ENCODE measurements around the gene CEP164.
"Not testable (repeated sequence)": the region's sequence is repeated elsewhere in the genome, so short reads cannot be mapped to it uniquely, and the experiment has no call there.

Gene CEP164

DNA sequence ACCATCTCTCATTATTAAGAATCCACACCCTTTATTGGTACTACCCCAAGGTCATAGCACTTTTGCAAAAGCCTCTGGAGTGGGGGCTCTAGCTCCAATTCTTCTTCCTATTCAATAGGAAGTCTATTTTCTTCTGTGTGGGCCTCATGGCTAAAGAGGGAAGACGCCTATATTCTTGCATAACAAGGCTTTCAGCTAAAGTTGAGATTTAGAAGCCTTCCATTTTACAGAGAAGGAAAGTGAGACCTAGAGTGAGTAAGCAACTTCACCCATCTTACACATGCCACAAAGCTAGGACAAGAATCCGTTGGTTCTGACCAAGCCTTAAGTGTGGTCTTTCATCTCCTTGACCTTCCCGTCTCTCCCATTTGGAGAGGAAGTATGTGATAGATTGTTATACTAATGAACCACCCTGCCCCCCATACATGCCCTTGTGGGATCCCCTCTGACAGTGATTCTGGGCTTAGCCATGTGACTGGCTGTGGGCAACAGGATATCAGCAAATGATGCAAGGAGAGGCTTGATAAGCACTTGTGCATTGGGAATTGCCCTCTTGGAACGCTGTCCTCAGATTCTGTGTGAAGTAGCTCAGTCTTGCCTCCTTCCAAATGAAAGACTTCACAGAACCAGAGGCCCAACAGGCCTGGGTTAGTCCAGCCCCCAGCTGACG, 23.9 kb upstream of the CEP164 start:
- DNase-seq (ENCODE audit: low read depth in 1 of 2, low spot score in 1 of 2): no peak

- DNase-seq (ENCODE audit: low read depth in 1 of 2, low spot score in 1 of 2): no peak
Observed at GRCh38 chr11:117305145-117305544, 22.5 kb upstream of the CEP164 start.

DNA sequence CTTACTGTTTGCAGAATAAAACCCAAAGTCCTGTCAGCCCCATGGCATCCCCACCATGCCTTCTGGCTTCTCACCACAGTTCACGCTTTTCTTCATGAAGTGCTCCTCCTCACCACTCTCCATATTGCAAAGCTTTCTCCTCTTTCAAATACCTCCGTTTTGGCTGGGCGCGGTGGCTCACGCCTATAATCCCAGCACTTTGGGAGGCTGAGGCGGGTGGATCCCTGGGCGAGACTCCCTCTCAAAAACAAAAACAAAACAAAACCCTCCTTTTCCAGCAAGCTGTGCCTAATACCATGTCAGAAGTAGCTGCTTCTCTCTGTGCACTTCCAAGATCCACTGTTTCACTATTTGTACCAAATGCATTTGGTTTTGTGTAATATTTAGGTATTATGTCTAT, 18.3 kb upstream of the CEP164 start:
- no peak for DNase-seq (ENCODE audit: low read depth in 1 of 2, low spot score in 1 of 2)

DNA sequence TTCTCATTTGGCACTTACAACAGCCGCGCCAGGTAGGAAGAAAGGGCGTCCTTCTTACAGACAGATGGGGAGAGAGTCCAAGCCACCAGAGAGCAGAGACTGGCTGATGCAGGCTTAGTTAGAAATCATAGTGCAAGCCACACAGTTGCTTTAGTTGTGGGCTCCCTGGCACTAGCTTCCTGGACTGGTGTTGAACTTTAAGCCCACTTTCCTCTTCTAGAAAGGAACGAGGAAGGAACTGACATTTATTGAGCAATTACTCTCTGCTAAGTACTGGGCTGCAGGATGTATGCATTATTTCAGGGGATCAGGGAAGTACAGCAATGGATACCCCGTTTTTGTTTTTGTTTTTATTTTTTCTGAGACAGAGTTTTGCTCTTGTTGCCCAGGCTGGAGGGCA, 14.6 kb upstream of the CEP164 start:
- DNase-seq (ENCODE audit: low read depth in 1 of 2, low spot score in 1 of 2): no peak

GRCh38 chr11:117313828-117314768, 13.6 kb upstream of the CEP164 start:
- no peak for DNase-seq (ENCODE audit: low read depth in 1 of 2, low spot score in 1 of 2)

- no peak for DNase-seq (ENCODE audit: low read depth in 1 of 2, low spot score in 1 of 2)
Observed at GRCh38 chr11:117314840-117315239, 12.8 kb upstream of the CEP164 start.

DNA sequence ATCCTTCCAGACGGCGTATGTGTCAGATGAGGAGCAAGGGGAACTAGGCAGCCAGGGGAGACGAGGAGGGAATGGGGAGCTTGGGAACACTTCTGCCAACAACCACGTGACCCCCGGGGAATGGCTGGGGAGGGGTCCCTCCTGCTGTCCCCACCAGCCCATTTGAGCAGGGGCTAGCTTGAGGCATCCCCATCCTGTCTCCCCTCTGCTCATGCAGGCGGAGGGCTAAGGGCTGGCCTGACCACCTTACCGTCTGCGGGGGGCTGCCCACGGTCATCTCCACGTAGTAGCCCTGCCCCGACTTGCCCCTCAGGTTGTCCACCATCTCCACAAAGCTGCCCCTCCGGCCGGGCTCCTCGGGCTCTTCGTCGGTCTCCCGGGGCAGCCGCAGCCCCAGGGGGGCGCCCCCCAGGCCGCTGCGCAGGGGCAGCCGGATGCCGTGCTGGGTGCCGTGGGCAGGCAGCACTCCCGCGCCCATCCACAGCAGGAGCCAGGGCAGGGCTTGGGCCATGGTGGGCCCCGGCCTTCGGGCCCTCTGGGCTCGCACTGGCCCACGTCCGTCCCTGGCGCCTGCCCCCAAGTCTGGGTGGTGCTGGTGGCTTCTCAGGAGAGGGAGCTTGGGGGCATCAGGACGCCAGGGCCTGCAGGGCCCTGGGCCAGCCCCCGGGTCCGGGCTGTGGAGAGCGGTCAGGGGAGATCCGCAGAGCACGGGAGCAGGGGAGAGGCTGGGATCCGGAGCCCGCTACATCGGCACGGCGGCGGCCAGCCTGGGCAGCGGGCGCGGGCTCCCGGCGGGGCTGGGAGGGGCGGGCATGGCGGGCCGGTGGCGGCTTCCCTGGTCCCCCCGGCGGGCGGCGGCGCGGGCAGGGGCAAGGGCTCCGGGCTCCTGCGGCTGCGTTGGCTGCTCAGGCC, 12.1 kb upstream of the CEP164 start:
- DNase-seq (ENCODE audit: low read depth in 1 of 2, low spot score in 1 of 2): no peak

- DNase-seq (ENCODE audit: low read depth in 1 of 2, low spot score in 1 of 2): no peak
Observed at GRCh38 chr11:117316197-117316961, 11.3 kb upstream of the CEP164 start, which contains the start of gene BACE1. Gene BACE1 (minus strand): TSS chr11:117316256. CDS start chr11:117315795, 461 bp downstream.

- DNase-seq (ENCODE audit: low read depth in 1 of 2, low spot score in 1 of 2): no peak
Observed at GRCh38 chr11:117318738-117319137, 8.9 kb upstream of the CEP164 start.

GRCh38 chr11:117319214-117319840, 8.3 kb upstream of the CEP164 start:
- no peak for DNase-seq (ENCODE audit: low read depth in 1 of 2, low spot score in 1 of 2)

GRCh38 chr11:117327255-117327566, 443 bp upstream of the CEP164 start:
- DNase-seq (ENCODE audit: low read depth in 1 of 2, low spot score in 1 of 2): not testable (repeated sequence)

DNA sequence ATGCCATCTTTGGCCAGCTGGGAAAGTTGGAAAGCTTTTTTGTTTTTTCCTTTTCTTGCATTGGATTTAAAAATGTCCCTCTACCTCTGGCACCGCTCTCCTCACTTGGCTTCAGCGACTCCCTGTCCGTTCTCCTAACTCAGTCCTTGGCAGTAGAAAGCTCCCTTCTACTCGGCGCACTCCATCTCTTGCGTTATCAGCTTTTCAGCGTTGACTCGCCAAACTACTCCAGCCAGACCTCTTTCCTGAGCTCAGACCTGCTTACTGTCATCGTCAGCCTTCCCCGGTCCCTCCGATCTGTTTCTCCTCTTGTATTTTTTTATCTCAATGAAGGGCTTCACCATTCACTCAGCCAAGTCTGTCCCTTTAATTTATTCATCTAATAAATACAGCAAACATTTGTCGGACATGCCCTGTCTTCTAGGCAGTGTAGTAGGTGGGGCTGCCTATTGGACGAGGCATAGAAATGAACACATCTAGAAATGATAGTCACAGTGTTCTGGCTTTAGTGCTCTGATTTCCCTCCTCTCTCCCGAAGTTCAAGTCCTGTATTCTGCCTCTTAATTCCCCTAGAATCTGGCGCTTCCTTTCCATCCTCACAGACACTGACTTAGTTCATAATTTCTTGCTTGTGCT, 839 bp downstream of the CEP164 start:
- no peak for DNase-seq (ENCODE audit: low read depth in 1 of 2, low spot score in 1 of 2)

- no peak for DNase-seq (ENCODE audit: low read depth in 1 of 2, low spot score in 1 of 2)
Observed at GRCh38 chr11:117332843-117333242, 5.2 kb downstream of the CEP164 start.

DNA sequence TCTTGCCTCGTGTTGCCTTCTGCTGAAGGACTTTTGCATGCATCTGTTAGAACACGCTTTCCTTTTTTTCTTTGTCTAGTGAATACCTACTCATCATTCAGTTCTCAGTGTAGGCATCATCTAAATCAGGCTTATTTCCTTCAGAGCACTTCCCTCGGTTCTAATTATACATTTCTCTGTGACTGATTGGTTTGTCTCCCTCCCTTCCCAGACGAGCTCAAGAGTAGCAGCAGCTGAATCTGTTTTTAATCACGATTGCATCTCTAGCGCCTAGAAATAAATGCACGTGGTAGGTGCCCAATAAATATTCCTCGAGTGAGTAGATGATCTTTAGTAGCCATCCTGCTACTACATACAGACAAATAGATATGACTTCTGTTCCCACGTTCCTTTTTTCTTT, 6.3 kb downstream of the CEP164 start:
- DNase-seq (ENCODE audit: low read depth in 1 of 2, low spot score in 1 of 2): no peak

DNA sequence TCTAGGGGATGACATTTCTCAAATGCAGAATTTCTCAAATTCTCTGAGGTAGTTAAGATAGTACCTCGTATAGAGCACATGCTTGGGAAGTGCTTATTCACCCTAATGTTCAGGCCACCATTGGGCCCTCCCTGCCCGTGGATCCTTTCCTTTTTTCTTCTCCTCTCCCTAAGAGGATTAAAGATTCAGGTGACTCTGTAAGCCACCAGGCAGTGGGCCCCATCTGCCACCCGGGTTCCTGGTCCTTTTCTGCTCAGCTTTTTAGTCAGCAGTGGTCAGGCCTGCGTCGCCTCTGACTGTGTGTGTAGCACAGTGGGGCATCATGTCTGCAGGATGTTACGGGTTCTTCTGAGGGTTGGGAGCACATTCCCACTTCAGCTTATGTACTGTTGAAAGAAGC, 7.2 kb downstream of the CEP164 start:
- DNase-seq (ENCODE audit: low read depth in 1 of 2, low spot score in 1 of 2): no peak

DNA sequence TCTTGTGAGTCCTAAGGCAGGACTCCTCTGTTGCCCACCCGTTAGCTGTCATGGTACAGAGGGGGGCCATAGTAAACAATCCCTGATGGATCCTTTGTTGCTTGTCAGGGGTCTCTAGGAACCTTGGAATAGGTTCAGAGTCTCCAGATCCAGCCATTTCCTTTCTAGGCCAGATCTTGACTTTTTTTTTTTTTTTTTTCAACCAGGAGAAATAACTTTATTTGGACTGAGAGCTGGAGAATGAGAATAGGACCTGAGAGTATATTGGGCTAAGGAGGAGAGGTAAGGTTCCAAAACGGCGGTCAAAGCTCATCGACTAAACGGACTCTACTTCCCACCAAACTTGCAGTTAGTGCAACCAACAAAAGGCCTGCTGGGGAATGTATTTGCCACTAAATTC, 7.7 kb downstream of the CEP164 start:
- no peak for DNase-seq (ENCODE audit: low read depth in 1 of 2, low spot score in 1 of 2)

GRCh38 chr11:117337076-117337475, 9.4 kb downstream of the CEP164 start:
- DNase-seq (ENCODE audit: low read depth in 1 of 2, low spot score in 1 of 2): no peak

GRCh38 chr11:117345039-117345438, 17.4 kb downstream of the CEP164 start:
- no peak for DNase-seq (ENCODE audit: low read depth in 1 of 2, low spot score in 1 of 2)

GRCh38 chr11:117354550-117354949, 26.9 kb downstream of the CEP164 start:
- DNase-seq (ENCODE audit: low read depth in 1 of 2, low spot score in 1 of 2): no peak

All from activated CD4-positive, alpha-beta T cell treated with anti-CD3 and anti-CD28 coated beads, Interleukin-2, amount 50 U/mL, for 24 hours (primary cell).